DND-41 (cell line): ENCODE data around the gene NTSR2.

Experiments
- CTCF ChIP-seq: IDR thresholded peaks from 2 replicates; pipeline ENCODE4 v1.5.1; 2012; ENCODE audit warnings: borderline replicate concordance, low read length, moderate library complexity, mild to moderate bottlenecking; ENCODE audit not compliant: poor library complexity, severe bottlenecking; ENCODE audit errors: extremely low read depth
- EZH2 ChIP-seq: IDR thresholded peaks from 3 replicates; pipeline ENCODE4 v1.6.1; 2012; ENCODE audit warnings: borderline replicate concordance, low read depth, mild to moderate bottlenecking, moderate library complexity, low read length, inconsistent platforms; ENCODE audit not compliant: severe bottlenecking

- TF ChIP-seq CTCF: no peak
- no peak for TF ChIP-seq EZH2
Measured at GRCh38 chr2:11683476-11683875, 13.5 kb upstream of the NTSR2 start.
